Adrenal gland (tissue), 5 donors: ENCODE measurements around the gene TAB2.

Experiments
- POLR2A ChIP-seq, 2 donors: fragments of 450-650 bp; IDR thresholded peaks; one replicate each; pipeline ENCODE4 v1.6.1; 2017; ENCODE audit warnings: antibody characterized with exemption in 2 of 2, mild to moderate bottlenecking in 2 of 2, moderate library complexity in 1 of 2
- TF ChIP-seq, protein P1 (sequence below), 6 experiments: fragments of 450-650 bp in 4 of 6; fragments of 200-600 bp in 2 of 6; sonication (generic) in 1 of 6; IDR thresholded peaks; 1 replicate in 5 of 6; 2 replicates in 1 of 6; pipeline versions ENCODE4 v1.5.1 to v1.8.0; 2016 to 2021; ENCODE audit warnings: antibody characterized with exemption in 6 of 6, mild to moderate bottlenecking in 2 of 6, moderate library complexity in 1 of 6
- donor health status: DM: no; HTN: no; CAD: no.

DNA sequence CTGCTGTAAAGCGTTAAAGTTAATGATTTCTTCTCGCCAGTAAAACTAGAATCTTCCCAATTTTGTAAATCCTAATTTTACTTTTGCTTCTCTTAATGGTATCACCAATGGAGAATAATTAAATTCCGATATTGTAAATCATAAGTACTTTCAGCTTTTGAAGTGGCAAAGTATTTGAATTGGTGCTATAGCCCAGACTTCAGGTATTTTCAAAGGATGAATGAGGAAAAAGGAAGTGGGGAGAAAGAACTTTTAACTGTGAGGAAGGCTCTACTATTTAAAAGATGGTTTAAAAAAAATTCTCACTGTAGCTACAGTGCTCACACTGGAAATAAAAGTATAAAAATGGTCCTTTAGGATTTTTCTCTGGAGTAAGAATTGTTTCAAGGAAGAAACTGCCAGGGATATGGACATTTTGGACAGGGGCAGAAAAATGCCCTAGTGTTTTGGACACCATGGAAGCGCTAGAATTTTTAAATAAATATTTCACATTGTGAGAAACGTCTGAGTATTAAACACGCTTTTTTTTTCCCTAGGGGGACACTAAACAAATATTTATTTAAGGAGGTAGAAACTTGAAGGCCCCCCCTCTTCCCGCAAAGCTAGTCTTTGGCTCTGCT lies 1.3 kb upstream of the TAB2 start:
- TF ChIP-seq, protein P1, sequence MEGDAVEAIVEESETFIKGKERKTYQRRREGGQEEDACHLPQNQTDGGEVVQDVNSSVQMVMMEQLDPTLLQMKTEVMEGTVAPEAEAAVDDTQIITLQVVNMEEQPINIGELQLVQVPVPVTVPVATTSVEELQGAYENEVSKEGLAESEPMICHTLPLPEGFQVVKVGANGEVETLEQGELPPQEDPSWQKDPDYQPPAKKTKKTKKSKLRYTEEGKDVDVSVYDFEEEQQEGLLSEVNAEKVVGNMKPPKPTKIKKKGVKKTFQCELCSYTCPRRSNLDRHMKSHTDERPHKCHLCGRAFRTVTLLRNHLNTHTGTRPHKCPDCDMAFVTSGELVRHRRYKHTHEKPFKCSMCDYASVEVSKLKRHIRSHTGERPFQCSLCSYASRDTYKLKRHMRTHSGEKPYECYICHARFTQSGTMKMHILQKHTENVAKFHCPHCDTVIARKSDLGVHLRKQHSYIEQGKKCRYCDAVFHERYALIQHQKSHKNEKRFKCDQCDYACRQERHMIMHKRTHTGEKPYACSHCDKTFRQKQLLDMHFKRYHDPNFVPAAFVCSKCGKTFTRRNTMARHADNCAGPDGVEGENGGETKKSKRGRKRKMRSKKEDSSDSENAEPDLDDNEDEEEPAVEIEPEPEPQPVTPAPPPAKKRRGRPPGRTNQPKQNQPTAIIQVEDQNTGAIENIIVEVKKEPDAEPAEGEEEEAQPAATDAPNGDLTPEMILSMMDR (IDR thresholded peaks at IDR 0.05): no peak
- no peak for TF ChIP-seq POLR2A (IDR thresholded peaks at IDR 0.05)
